ENCODE measurements around the gene SEC16A. TPM values are rescaled to one million over a fixed set of nuclear protein-coding genes. Genes with fewer than 3 reads are reported as not detected.

The SEC16A gene
- total RNA-seq, 1 donor: 38.4 TPM

DNA sequence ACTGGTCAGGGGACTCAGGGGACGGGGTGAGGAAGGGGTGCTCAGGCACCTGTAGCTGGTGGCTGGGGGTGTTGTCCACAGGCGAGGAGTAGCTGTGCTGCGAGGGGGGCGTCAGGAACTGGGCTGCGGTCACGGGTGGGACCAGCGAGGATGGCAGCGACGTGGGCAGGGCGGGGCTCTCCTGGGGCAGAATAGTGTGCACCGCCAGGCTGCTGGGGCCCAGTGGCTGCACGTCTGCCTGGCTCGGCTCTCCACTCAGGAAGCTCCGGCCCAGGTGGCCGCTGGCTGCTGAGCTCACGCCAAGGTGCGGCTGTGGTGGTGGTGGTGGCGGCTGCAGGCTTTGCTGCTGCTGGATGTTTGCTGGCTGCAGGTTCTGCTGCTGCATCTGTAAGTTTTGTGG lies 13.3 kb upstream of the SEC16A start:
- Histone ChIP-seq H3K36me3 (ENCODE audit: insufficient read depth, low read length) (peaks cover 24% of the 10 kb centered on the region), H3K79me2 (ENCODE audit: insufficient read depth, low read length) (no peaks in the 10 kb centered on the region), H3K27me3 (ENCODE audit: insufficient read depth, low read length) (no peaks in the 10 kb centered on the region), H2AFZ (ENCODE audit: low read length) (no peak overlapping the region), H3K4me1 (ENCODE audit: insufficient read depth, low read length) (peaks cover 3% of the 10 kb centered on the region), H4K20me1 (ENCODE audit: insufficient read depth, low read length) (no peaks in the 10 kb centered on the region), H3K9me3 (ENCODE audit: low read depth, low read length) (no peaks in the 10 kb centered on the region), H3K27ac (ENCODE audit: low read depth, low read length) (no peak overlapping the region), H3K4me3 (ENCODE audit: insufficient read depth, low read length) (no peak overlapping the region), H3K4me2 (ENCODE audit: insufficient read depth, low read length) (no peak overlapping the region)
- TF ChIP-seq, protein P1, sequence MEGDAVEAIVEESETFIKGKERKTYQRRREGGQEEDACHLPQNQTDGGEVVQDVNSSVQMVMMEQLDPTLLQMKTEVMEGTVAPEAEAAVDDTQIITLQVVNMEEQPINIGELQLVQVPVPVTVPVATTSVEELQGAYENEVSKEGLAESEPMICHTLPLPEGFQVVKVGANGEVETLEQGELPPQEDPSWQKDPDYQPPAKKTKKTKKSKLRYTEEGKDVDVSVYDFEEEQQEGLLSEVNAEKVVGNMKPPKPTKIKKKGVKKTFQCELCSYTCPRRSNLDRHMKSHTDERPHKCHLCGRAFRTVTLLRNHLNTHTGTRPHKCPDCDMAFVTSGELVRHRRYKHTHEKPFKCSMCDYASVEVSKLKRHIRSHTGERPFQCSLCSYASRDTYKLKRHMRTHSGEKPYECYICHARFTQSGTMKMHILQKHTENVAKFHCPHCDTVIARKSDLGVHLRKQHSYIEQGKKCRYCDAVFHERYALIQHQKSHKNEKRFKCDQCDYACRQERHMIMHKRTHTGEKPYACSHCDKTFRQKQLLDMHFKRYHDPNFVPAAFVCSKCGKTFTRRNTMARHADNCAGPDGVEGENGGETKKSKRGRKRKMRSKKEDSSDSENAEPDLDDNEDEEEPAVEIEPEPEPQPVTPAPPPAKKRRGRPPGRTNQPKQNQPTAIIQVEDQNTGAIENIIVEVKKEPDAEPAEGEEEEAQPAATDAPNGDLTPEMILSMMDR (IDR thresholded peaks at IDR 0.05; ENCODE audit: extremely low read depth, low read depth, low read length): no peak
- no peak for DNase-seq (ENCODE audit: insufficient read length, low spot score, missing footprints)

DNA sequence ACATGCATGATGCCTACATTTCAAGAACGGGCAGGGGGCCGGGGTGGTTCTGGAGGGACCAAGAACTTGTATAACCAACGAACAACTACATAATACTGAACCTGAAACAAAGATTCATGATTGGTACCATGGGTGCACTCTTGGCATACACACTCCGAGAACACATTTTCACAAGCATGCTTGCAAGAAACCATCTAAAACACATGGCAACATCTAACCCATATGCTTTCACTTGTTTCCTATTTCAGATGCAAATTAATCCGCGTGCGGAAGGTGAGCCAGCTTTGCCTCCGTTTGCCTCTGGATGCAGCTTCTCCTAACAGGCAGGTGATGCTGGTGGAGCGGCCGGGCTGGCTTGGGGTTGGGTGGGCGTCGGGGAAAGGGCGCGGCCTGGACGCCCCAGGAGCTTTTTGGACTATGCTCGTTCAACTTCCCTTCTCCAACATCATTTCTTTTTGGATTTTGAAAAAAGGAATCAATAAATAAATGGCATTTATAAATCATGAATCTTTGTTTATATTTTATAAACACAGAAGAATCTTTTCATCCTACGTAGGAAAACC lies 12.5 kb upstream of the SEC16A start:
- peaks cover 3% of the 10 kb centered on the region for H3K4me1 ChIP-seq (ENCODE audit: insufficient read depth, low read length)
- no peaks in the 10 kb centered on the region for H3K27me3 ChIP-seq (ENCODE audit: insufficient read depth, low read length)
- no peak overlapping the region for H3K4me3 ChIP-seq (ENCODE audit: insufficient read depth, low read length)
- DNase-seq (ENCODE audit: insufficient read length, low spot score, missing footprints): no peak
- H3K36me3 ChIP-seq (ENCODE audit: insufficient read depth, low read length): peaks cover 17% of the 10 kb centered on the region
- no peaks in the 10 kb centered on the region for H4K20me1 ChIP-seq (ENCODE audit: insufficient read depth, low read length)
- TF ChIP-seq, protein P1 (IDR thresholded peaks at IDR 0.05; ENCODE audit: extremely low read depth, low read depth, low read length): no peak
- no peaks in the 10 kb centered on the region for H3K9me3 ChIP-seq (ENCODE audit: low read depth, low read length)
- H3K79me2 ChIP-seq (ENCODE audit: insufficient read depth, low read length): no peaks in the 10 kb centered on the region
- no peak overlapping the region for H3K4me2 ChIP-seq (ENCODE audit: insufficient read depth, low read length)
- no peak overlapping the region for H3K27ac ChIP-seq (ENCODE audit: low read depth, low read length)
- no peak overlapping the region for H2AFZ ChIP-seq (ENCODE audit: low read length)

DNA sequence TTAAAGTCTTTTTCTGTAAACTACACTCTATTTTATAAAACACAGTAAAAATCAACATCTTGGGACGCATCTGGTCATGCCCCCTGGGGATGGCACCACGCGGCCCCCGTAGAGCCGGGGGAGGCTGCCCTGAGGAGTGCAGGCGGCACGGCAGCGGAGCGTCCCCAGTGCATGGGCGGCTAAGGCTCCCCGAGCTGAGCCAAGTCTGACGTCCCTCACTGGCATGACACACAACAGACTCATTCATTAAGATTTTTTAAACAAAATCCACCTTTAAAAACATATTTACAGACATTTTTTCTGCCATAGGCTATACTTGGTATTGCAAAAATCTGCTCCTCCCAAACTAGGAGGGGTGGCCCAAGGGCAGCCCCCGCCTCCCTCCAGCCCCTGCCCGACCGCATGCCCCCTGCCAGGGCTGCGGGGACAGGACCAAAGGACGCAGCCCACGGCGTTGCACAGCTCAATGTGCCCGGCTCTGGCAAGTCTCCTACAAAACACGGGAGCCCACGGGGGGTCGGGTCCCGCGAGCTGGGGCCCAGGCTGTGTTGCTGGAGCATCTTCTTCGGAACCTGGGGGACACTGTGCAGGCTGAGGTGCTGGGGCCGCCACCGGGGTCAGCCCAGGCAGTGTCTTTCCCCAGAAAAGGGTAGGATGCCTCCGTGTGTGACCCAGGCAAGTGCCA lies 11.8 kb upstream of the SEC16A start:
- DNase-seq (ENCODE audit: insufficient read length, low spot score, missing footprints): peak; percentile 98
- Histone ChIP-seq H4K20me1 (ENCODE audit: insufficient read depth, low read length) (no peaks in the 10 kb centered on the region), H3K27me3 (ENCODE audit: insufficient read depth, low read length) (no peaks in the 10 kb centered on the region), H3K27ac (ENCODE audit: low read depth, low read length) (no peak overlapping the region), H3K36me3 (ENCODE audit: insufficient read depth, low read length) (peaks cover 13% of the 10 kb centered on the region), H3K9me3 (ENCODE audit: low read depth, low read length) (no peaks in the 10 kb centered on the region), H3K4me2 (ENCODE audit: insufficient read depth, low read length) (no peak overlapping the region), H3K4me3 (ENCODE audit: insufficient read depth, low read length) (no peak overlapping the region), H2AFZ (ENCODE audit: low read length) (no peak overlapping the region), H3K4me1 (ENCODE audit: insufficient read depth, low read length) (peaks cover 3% of the 10 kb centered on the region), H3K79me2 (ENCODE audit: insufficient read depth, low read length) (no peaks in the 10 kb centered on the region)
- TF ChIP-seq, protein P1 (IDR thresholded peaks at IDR 0.05; ENCODE audit: extremely low read depth, low read depth, low read length): no peak

DNA sequence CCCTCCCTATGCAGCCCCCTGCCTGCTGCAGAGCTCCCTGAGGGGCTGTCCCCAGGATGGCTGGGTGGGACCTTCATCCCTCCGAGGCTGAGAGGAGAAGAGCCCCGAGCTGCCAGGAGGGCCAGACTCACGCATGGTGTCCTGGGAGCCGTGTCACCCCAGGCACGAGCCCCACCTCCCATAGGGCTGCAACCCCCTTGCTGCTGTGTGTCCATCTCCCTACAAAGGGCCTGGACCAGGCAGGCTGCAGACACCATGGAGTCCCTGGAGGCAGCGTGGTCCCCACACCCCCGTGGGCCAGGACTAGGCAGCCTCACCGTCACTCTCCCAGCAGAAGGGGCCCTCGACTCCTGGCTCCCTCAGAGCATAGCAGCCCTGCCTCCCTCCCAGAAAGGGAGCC lies 11.2 kb upstream of the SEC16A start:
- no peak overlapping the region for H3K4me3 ChIP-seq (ENCODE audit: insufficient read depth, low read length)
- peaks cover 11% of the 10 kb centered on the region for H3K36me3 ChIP-seq (ENCODE audit: insufficient read depth, low read length)
- H4K20me1 ChIP-seq (ENCODE audit: insufficient read depth, low read length): no peaks in the 10 kb centered on the region
- no peaks in the 10 kb centered on the region for H3K79me2 ChIP-seq (ENCODE audit: insufficient read depth, low read length)
- TF ChIP-seq, protein P1 (IDR thresholded peaks at IDR 0.05; ENCODE audit: extremely low read depth, low read depth, low read length): no peak
- DNase-seq (ENCODE audit: insufficient read length, low spot score, missing footprints): no peak
- no peak overlapping the region for H3K4me2 ChIP-seq (ENCODE audit: insufficient read depth, low read length)
- H3K27me3 ChIP-seq (ENCODE audit: insufficient read depth, low read length): no peaks in the 10 kb centered on the region
- H3K27ac ChIP-seq (ENCODE audit: low read depth, low read length): no peak overlapping the region
- H2AFZ ChIP-seq (ENCODE audit: low read length): no peak overlapping the region
- H3K9me3 ChIP-seq (ENCODE audit: low read depth, low read length): no peaks in the 10 kb centered on the region
- H3K4me1 ChIP-seq (ENCODE audit: insufficient read depth, low read length): peaks cover 3% of the 10 kb centered on the region

Data from osteoblast (primary cell).